ENCODE results near the gene C22orf23.

The C22orf23 gene

GRCh38 chr22:37896939-37897338 is 56.5 kb downstream of the C22orf23 start:
- DNase-seq, result no peak

GRCh38 chr22:37896181-37896592 is 57.2 kb downstream of the C22orf23 start:
- peak; percentile 68 for DNase-seq

GRCh38 chr22:37894939-37895670 is 58.3 kb downstream of the C22orf23 start:
- DNase-seq, result no peak

GRCh38 chr22:37893583-37893983 is 59.8 kb downstream of the C22orf23 start:
- no peak for DNase-seq

Measured in CD4-positive, alpha-beta T cell treated with Interleukin-17A for 4 hours (primary cell).